ENCODE data around the gene NPY2R.

DNA sequence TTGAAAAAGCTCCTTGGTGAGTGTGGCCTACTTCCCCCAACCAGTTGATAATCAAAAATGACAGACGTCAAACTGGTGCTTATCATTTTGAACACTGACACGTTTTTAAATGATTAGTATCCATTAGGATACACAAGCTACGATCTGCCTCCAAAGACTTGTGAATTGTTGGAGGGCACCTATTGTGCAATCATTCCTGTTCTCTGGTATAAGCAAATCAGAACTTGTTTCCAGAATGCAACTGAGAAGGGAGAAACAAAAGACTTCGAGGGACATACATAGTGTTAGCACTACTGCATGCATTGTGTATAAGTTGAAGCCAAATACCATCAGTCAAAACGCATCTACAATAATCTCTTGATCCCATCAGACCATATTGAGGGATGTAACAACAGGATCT is 11.6 kb downstream of the NPY2R start:
- TF ChIP-seq POLR2AphosphoS5 (IDR thresholded peaks at IDR 0.05; ENCODE audit: low read depth, low read length) (no peak), SIN3A (IDR thresholded peaks at IDR 0.05; ENCODE audit: borderline replicate concordance, insufficient read depth, low read depth, low read length) (no peak), TCF7L2 (IDR thresholded peaks at IDR 0.05; ENCODE audit: low read depth, low read length) (no peak)
- TF ChIP-seq, protein P1, sequence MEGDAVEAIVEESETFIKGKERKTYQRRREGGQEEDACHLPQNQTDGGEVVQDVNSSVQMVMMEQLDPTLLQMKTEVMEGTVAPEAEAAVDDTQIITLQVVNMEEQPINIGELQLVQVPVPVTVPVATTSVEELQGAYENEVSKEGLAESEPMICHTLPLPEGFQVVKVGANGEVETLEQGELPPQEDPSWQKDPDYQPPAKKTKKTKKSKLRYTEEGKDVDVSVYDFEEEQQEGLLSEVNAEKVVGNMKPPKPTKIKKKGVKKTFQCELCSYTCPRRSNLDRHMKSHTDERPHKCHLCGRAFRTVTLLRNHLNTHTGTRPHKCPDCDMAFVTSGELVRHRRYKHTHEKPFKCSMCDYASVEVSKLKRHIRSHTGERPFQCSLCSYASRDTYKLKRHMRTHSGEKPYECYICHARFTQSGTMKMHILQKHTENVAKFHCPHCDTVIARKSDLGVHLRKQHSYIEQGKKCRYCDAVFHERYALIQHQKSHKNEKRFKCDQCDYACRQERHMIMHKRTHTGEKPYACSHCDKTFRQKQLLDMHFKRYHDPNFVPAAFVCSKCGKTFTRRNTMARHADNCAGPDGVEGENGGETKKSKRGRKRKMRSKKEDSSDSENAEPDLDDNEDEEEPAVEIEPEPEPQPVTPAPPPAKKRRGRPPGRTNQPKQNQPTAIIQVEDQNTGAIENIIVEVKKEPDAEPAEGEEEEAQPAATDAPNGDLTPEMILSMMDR (IDR thresholded peaks at IDR 0.05) = no peak
- TF ChIP-seq, protein P2, sequence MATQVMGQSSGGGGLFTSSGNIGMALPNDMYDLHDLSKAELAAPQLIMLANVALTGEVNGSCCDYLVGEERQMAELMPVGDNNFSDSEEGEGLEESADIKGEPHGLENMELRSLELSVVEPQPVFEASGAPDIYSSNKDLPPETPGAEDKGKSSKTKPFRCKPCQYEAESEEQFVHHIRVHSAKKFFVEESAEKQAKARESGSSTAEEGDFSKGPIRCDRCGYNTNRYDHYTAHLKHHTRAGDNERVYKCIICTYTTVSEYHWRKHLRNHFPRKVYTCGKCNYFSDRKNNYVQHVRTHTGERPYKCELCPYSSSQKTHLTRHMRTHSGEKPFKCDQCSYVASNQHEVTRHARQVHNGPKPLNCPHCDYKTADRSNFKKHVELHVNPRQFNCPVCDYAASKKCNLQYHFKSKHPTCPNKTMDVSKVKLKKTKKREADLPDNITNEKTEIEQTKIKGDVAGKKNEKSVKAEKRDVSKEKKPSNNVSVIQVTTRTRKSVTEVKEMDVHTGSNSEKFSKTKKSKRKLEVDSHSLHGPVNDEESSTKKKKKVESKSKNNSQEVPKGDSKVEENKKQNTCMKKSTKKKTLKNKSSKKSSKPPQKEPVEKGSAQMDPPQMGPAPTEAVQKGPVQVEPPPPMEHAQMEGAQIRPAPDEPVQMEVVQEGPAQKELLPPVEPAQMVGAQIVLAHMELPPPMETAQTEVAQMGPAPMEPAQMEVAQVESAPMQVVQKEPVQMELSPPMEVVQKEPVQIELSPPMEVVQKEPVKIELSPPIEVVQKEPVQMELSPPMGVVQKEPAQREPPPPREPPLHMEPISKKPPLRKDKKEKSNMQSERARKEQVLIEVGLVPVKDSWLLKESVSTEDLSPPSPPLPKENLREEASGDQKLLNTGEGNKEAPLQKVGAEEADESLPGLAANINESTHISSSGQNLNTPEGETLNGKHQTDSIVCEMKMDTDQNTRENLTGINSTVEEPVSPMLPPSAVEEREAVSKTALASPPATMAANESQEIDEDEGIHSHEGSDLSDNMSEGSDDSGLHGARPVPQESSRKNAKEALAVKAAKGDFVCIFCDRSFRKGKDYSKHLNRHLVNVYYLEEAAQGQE (IDR thresholded peaks at IDR 0.05; ENCODE audit: insufficient read depth in 1 of 2, low read depth in 2 of 2, low read length in 1 of 2) = no peak

Data from Panc1 (cell line).